ENCODE data around the gene CDH12. TPM values are rescaled to one million over a fixed set of nuclear protein-coding genes. Genes with fewer than 3 reads are reported as not detected.
"Not testable (repeated sequence)": the region's sequence is repeated elsewhere in the genome, so short reads cannot be mapped to it uniquely, and the experiment has no call there.

CDH12 gene
- total RNA-seq = not detected

DNA sequence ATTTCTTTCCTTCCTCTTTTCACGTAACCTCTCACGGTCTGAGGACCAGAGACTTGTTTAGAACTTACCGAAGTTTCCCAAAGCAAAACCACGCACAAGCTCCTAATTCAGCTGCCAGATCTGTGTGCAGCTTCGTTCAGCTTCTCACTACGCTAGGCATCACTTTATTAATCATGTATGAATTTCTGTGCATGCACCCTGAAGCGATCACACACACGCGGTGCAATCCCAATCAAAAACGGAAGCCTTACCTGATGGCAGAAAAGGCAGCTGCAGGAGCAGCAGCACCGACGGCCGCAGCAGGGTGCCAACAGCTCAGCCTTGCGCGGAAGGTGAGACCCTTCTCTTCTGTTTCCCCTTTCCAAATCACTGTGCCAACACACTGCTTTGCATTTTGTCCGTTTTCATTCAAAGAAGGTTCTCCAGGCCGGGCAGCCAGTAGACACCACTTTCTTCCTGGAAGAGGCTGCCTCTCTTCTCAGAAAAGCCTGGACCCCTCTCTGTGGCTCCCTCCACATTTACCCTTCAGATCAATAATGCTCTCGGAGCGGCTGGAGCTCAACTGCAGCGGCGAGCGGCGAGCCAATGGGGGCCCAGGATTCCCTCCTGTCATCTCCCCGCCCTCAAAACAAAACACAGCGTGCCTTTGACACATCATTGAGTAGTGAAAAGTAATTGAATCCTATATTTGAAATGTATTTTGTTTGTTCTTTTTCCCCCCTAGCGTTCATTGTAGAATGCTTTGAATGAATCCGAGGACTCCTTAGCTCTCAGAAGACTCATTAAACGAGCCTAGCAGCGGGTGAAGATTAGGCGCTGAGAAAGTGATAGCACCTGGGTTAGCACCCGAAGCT is at the start of gene CDH12:
Gene CDH12, minus strand, starts transcription at position 538 of the 854 bp plus-strand sequence.
- no peak for DNase-seq (ENCODE audit: low spot score)
- intact Hi-C loops (cut with DNase I) = no loop called here
- no peak for ATAC-seq

DNA sequence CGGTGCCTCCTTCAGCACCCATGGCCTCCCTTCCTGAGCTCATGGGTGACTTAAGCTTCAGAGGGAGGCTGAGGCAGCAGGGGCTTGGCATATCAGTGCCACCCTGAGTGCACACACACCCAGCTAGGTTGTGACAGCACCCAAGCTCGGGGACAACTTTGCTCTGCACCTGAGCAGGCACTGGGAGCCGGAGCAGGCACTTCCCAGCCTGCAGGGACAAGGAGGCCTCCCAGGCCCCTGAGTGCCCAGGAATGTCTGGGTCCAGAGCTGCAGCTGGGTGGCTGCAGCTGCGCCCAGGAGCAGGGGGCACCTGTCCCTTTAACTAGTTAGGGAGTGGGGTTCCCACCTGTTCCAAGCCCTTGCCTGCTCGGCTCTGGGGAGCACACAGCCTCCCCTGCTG is 48.7 kb upstream of the CDH12 start:
- intact Hi-C loops (cut with DNase I) = no loop called here
- no peak for DNase-seq (ENCODE audit: low spot score)
- ATAC-seq = peak; percentile 28

DNA sequence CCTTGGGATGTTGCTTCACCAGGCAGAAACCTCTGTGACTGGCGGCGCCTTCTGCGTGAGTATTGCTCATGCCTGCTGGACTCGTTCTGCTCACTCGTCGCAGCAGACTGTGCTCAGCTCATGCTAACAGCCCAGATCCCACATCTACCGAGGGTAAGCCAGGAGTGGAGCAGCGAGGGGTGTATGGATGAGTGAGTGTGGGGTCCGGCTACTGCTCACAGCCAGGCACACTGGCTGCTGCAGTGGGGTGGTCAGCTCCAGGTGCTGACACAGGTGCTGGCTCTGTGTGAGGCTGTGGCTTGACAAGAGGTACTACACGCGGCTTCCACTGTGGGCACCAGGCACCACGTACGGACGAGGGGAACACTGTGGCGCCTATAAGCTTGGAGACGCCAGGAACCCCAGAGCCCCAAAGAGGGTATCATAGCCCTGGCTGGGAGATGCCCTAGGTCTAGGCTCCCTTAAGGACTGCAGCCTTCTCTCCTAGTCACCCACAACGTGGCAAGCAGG is 47.7 kb upstream of the CDH12 start:
- DNase-seq (ENCODE audit: low spot score) (no peak), ATAC-seq (peak; percentile 30)
- intact Hi-C loops (cut with DNase I) = no loop called here

- intact Hi-C loops (cut with DNase I) = no loop called here
- DNase-seq (ENCODE audit: low spot score) = no peak
- no peak for ATAC-seq
Observed at GRCh38 chr5:22899341-22899740, 46.2 kb upstream of the CDH12 start.

- no peak for ATAC-seq
- intact Hi-C loops (cut with DNase I) = no loop called here
- no peak for DNase-seq (ENCODE audit: low spot score)
Observed at GRCh38 chr5:22896152-22896551, 43.0 kb upstream of the CDH12 start.

DNA sequence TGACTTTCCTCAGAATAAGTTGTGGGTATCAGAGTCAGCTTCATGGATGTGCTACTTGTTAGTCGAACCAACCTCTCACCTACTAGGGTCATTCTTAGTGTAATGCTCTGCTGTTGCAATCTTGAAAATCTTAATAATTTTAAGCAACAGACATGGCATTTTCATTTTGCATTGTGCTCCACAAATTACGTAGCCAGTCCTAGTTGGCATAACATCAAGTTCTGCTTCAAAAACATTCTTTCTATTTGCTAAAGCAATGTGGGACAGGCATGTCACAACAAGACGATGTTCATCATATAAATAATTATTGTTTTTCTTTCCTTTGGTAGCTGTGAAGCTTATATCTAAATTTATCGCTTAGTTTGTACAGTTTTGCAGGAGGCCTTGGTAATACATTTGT is 39.3 kb upstream of the CDH12 start:
- intact Hi-C loops (cut with DNase I) = no loop called here
- DNase-seq (ENCODE audit: low spot score) = no peak
- ATAC-seq = no peak

DNA sequence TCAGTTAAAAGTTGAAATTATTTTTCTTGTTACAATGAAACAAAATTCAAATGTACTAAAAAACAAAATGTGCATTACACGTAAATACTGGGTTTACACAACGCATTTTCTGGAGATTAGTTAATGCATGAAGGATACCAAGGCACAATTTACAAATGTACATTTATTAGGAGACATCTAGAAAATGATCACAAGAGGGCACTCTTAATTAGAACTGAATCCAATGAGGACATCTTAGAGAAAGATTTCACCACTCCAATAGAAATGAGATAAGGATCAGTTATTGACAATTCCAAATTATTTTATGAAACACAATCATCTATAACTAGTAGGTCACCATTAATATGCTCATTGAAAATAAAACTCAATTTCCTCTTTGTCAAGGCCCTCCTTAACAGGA is 36.6 kb upstream of the CDH12 start:
- intact Hi-C loops (cut with DNase I) = no loop called here
- no peak for ATAC-seq
- no peak for DNase-seq (ENCODE audit: low spot score)

GRCh38 chr5:22887566-22887965 is 34.4 kb upstream of the CDH12 start:
- no peak for ATAC-seq

DNA sequence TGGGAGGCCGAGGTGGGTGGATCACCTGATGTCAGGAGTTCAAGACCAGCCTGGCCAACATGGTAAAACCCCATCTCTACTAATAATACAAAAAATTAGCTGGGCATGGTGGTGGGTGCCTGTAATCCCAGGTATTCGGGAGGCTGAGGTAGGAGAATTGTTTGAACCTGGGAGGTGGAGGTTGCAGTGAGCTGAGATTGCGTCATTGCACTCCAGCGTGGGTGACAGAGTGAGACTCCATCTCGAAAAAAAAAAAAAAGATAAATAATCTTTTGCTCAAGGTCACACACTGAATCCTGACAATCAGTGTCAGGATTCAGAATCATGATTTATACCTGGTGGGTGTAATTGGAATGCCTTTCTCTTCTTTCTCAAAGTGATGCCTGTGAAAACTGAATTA is 5.8 kb upstream of the CDH12 start:
- intact Hi-C loops (cut with DNase I); DNase-seq (ENCODE audit: low spot score); ATAC-seq: not testable (repeated sequence)

More at GRCh38 chr5:22887566-22887965, 34.4 kb upstream of the CDH12 start:
- DNase-seq (ENCODE audit: low spot score) = no peak
- intact Hi-C loops (cut with DNase I) = no loop called here

DNA sequence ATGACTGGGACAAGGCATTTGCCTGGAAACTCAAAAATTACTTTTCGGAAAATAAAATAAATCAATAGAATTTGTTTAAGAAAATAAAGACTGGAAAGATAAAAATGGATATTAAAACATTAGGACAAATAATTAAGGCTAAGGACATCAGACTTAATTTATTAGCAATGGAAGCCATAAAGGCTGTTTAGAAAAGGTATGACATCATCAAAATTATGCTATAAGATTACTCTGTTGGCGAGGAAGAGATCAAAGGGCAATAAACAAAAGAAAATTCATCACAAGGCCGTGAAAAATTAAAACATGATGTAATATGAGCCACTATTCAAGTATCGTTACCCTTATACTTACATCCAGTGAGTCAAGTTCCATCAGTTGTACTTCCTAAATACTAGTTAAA is 2.7 kb upstream of the CDH12 start:
- no peak for ATAC-seq

DNA sequence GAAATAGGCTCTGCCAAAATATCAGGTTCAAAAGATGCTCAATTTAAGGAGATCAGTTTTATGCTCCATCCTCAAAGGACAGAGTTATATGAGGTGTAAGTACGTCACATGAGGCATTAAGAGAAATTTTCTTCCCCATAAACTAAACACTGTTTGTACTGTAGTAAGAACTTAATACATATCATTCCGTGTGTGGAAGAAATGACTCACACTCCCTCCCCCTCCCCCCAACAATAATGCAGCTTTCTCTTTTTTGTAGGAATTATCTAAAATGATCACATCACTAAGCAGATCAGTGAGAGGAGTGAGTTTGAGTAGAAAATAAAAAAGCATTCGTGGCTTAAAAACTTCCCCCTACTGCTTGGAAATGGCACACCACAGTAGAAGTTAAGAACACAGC is 2.2 kb downstream of the CDH12 start:
- no peak for ATAC-seq
- intact Hi-C loops (cut with DNase I) = no loop called here
- DNase-seq (ENCODE audit: low spot score) = no peak

More for the DNA sequence above, 2.7 kb upstream of the CDH12 start:
- no peak for DNase-seq (ENCODE audit: low spot score)
- intact Hi-C loops (cut with DNase I) = no loop called here

GRCh38 chr5:22846693-22847092 is 6.5 kb downstream of the CDH12 start:
- ATAC-seq (no peak), DNase-seq (ENCODE audit: low spot score) (no peak)
- intact Hi-C loops (cut with DNase I) = no loop called here

DNA sequence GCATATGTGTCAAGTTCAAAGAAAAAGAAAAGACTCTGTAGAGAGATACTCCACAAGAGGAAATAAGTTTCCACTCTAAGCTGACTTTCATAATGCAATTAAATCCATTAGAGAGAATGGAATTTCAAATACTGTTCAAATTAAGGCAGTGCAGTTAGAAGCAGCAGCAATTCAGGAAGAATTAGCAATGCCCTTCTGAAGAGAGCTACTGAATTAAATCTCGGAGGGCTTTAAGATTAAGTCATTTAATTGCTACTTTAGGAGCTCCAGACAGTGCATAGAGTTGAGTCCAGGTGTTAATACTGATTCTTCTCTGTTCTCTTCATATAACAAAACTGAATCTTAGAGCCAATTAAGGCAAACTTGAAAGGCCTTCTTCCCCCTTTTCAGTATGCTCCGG is 8.5 kb downstream of the CDH12 start:
- ATAC-seq (no peak), DNase-seq (ENCODE audit: low spot score) (no peak)
- intact Hi-C loops (cut with DNase I) = no loop called here

DNA sequence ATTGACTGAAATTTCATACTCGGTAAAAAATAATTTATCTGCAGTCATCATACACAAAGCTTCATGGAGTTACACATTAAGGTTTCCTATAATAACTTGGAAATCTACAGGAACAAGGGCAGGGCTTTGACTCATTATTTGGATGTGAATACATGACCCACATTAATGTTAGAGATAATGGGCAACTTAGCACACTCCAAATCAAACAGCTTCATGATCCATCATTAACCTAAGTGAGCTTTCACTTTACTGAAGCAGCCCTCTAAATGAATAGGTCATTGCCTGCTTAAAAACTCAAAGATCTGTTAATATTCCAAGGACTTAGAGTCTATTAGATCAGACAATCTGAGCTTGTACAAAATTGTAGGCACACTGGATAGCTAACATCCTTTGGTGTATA is 9.0 kb downstream of the CDH12 start:
- ATAC-seq (no peak), DNase-seq (ENCODE audit: low spot score) (no peak)
- intact Hi-C loops (cut with DNase I) = no loop called here

- ATAC-seq = no peak
- DNase-seq (ENCODE audit: low spot score) = no peak
- intact Hi-C loops (cut with DNase I) = no loop called here
Observed at GRCh38 chr5:22842574-22842973, 10.6 kb downstream of the CDH12 start.

GRCh38 chr5:22837803-22838202 is 15.3 kb downstream of the CDH12 start:
- intact Hi-C loops (cut with DNase I) = no loop called here
- DNase-seq (ENCODE audit: low spot score) (no peak), ATAC-seq (no peak)

GRCh38 chr5:22835686-22836085 is 17.5 kb downstream of the CDH12 start:
- DNase-seq (ENCODE audit: low spot score) = no peak
- intact Hi-C loops (cut with DNase I) = no loop called here
- no peak for ATAC-seq

DNA sequence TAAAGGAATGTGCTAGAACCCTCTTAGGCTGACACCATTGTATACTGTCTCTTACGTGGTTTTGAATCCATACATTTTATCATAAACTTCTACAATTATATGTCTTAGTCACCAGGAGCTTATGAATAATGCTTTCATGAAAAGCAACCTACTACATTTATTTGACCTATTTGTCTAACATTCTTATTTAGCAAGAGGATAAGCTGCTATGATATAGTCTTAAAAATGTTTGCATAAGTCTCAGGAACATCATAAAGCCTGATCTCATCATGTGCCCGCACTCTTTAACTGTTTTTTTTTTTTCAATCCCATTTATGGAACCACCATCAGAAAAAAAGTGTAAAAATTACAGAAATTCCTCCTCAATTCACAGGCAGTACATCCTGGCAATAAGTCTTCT is 59.7 kb downstream of the CDH12 start:
- DNase-seq (ENCODE audit: low spot score) = no peak
- intact Hi-C loops (cut with DNase I) = no loop called here
- ATAC-seq = no peak

DNA sequence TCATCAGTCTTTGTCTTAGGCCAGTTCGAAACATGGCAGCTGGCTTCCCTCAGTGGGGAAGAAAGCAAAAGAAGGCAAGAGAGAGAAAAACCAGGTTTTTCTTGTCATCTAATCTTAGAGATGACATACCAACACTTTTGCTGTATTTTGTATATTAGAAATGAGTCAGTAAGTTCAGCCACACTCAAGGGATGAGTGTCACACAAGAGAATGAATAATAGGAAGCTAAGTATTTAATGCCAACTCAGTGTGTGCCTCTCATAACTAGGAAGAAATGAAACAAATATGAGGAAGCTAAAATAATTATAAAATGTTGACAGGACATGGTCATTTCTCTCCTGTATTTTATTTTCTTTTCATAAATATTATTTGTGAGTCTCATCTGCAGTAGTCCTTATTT is 65.3 kb downstream of the CDH12 start:
- intact Hi-C loops (cut with DNase I) = no loop called here
- no peak for DNase-seq (ENCODE audit: low spot score)
- no peak for ATAC-seq

GRCh38 chr5:22787398-22787797 is 65.7 kb downstream of the CDH12 start:
- no peak for ATAC-seq
- DNase-seq (ENCODE audit: low spot score) = no peak
- intact Hi-C loops (cut with DNase I) = no loop called here

DNA sequence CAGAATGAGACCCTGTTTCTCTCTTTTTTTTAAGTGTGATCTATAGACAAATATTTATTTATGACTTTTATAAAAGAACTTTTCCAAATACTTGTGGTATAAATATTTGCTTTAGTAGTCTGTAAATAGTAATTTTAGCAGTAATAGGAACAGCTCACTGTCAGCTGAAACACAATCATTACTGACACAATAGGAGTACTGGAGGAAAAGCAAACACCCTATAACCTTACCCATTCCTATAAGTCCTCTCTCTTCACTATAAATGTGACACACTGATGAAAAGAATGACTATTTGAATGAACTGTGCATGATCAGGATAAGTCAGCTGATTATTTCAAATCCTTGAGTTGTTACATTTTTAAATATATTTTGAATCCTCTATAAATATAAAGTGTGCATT is 72.4 kb downstream of the CDH12 start:
- no peak for ATAC-seq
- DNase-seq (ENCODE audit: low spot score) = no peak
- intact Hi-C loops (cut with DNase I) = no loop called here
